HG02642 (cell line): Measurements from ENCODE around the gene KRT32.

Experiments used
- ATAC-seq: cut with Tn5 transposase; IDR thresholded peaks from one replicate; pipeline ENCODE4 v1.9.1; 2021; ENCODE audit warnings: mild to moderate bottlenecking; ENCODE audit not compliant: unreplicated experiment, poor library complexity

KRT32 gene

DNA sequence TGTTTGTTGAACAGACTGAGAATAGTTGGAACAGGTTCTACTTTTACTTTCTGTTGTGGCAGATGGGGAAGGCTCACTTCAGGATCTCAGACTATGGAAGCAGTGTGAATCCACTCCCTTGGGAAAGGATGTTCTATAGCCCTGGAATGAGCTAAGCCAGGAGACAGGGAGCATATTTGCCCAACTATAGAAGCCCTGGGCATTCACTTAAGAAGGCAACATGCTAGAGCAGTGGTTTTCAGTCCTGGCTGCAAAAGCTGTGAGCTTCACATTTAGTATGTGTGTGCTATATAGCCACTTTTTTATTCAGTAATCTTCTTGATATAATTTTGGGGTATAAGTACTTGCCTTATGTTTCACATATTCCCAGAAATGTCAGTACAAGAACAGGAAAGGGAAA lies 1.2 kb upstream of the KRT32 start:
- no peak for ATAC-seq

DNA sequence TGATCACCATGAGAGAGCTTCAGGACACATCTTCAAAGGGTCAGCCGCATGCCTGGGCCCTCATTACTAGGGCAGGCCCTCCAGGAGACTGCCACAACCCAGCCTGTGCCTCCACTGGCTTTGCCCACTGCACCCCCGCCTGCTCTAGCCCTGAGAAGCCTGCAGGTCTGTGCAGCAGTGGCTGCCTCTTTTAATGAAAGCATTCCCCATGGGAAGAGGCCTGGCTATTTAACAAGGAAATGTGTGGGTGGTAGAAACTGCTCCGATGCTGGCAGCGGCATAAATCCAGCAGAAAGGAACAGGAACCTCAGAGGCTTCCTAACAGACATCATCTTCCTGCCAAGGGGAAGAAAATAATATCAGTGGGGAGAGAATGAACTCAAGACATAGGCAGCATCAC lies 375 bp upstream of the KRT32 start:
- ATAC-seq, result no peak

- ATAC-seq, result no peak
These were observed 2.5 kb downstream of the KRT32 start for GRCh38 chr17:41464682-41465081.

GRCh38 chr17:41464173-41464572 lies 3.0 kb downstream of the KRT32 start:
- no peak for ATAC-seq

GRCh38 chr17:41463746-41464145 lies 3.4 kb downstream of the KRT32 start:
- no peak for ATAC-seq

DNA sequence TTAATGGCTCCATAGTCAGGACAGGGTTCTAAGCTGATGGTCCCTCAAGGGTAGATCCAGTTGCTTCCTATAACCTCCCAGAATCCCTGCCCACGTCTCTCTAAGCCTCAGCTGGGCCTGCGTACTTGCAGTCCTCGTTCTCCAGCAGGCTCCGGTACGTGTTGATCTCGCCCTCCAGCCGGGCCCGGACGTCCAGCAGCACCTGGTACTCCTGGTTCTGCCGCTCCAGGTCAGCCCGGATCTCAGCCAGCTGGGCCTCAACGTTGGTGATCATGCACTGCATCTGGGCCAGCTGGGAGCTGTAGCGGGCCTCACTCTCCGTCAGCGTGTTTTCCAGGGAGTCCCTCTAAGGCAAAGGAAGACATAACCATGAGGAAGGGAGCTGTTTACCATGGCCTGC lies 4.5 kb downstream of the KRT32 start:
- no peak for ATAC-seq

- ATAC-seq, result no peak
These were observed 9.5 kb downstream of the KRT32 start for GRCh38 chr17:41457676-41458075.

DNA sequence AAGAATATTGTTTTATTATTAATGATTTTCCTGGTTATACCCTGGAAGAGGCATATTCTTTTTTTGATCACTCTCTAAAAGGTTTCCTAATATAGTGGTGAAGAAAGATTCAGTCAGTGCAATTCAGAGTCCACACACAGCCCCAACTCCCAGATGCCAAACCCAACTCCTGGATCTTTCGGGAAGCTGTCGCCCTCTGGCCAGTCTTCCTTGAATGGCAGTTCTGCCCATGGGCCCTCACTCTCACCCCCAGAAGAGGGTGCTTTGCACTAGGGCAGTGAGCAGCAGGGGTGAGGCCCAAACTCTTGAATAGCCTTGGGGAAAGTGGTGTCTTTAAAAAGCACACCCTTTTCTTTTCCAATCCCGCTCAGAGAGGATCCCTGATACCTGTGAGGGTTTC lies 11.0 kb downstream of the KRT32 start:
- no peak for ATAC-seq

DNA sequence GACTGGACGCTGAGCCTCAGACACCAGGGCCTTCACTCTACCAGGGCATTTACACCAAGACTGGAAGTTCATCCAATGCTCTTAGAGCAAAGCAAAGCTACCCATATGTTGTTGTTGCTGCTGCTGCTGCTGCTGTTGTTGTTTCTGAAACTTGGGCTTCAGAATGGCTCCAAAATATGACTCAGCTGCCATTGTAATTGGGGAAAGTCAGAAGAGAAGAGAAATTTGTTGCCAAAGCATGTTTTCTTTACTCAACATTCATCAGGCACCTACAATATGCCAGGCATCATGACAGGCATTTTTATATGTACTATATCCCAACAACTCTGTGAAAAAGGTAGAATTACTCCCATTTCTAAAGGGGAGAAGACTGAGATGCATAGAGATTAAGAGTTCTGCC lies 11.9 kb downstream of the KRT32 start:
- ATAC-seq, result no peak

DNA sequence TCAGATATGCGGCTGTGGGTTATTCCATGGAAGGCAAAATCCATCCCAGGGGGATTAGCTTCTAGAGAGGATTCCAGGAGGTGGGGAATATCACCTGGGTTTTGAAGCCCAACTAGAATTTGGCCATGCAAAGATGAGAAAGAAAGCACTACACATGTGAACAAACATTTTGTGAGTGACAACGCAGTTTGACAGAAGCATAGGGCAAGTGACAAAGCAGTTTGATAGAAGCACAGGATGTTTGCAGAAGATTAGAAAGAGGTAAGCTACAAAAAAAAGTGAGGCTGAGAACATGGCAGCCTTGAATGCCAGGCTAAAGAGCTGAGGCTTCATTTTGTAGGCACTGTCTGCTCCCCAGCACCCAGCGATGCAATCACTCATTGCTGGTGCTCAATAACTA lies 14.1 kb downstream of the KRT32 start:
- no peak for ATAC-seq

- ATAC-seq, result no peak
These were observed 14.9 kb downstream of the KRT32 start for GRCh38 chr17:41452281-41452680.

GRCh38 chr17:41451154-41451728 lies 15.9 kb downstream of the KRT32 start:
- ATAC-seq, result no peak

GRCh38 chr17:41449008-41449407 lies 18.2 kb downstream of the KRT32 start:
- ATAC-seq, result no peak

GRCh38 chr17:41448506-41448905 lies 18.7 kb downstream of the KRT32 start:
- ATAC-seq, result no peak

DNA sequence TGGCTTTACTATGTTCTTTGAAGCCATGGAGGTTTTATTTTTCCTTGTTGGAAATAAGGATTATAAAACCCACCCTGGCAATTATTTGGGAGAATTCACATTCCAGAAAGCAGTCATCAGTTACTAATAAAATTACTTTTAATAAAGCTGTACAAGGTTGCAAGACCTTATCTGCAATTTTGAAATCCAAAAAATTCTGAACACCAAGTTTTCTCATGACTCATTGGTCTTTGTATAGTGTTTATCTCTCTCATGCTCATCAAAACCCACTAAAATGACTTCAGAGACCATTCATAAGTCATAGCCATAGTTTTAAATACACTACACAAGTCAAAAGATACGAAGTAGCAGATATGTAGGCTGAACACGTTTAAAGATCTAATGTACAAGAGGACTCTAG lies 20.4 kb downstream of the KRT32 start:
- no peak for ATAC-seq

DNA sequence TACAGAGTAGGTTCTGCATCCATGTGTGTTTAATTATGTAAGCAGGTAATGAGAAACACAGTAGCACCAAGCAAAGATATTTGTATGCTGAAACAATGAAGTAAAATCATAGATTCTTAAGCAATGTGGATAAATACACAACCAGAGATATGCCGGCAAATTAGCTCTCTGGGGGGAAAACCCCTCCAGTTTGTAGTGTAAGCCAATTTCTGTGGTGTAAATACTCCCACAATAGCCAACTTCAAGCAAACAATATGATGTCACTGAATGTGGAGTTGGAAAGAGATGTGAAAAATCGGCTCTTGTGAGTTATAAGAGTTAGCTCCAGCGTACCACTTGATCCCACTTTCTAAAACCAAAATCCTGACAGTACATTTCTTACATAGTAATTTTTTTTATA lies 22.5 kb downstream of the KRT32 start:
- no peak for ATAC-seq

DNA sequence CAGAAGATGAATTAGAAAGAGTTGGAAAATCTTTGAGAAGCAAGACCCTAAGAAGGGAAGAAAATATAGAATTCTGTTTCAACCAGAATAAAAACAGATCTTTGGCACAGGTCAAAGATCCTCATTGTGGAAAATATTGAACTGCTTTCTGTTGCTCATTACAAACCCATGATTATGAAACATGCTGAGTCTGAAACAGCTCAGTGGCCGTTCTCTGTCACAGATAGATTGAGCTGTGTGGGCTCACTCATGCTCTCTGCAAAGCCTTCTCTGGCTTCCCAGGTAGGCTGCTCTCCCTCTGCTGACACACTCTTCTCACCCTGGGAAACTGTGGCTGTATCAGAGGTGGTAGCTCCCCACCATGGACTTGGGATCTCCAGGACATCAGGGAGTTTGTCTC lies 23.0 kb downstream of the KRT32 start:
- ATAC-seq, result no peak

- ATAC-seq, result no peak
These were observed 24.4 kb downstream of the KRT32 start for GRCh38 chr17:41442739-41443138.

GRCh38 chr17:41440531-41441033 lies 26.6 kb downstream of the KRT32 start, which contains the start of gene KRT38:
Gene KRT38 (minus strand): TSS chr17:41440983. CDS start chr17:41440921, 62 bp downstream.
- ATAC-seq, result no peak

DNA sequence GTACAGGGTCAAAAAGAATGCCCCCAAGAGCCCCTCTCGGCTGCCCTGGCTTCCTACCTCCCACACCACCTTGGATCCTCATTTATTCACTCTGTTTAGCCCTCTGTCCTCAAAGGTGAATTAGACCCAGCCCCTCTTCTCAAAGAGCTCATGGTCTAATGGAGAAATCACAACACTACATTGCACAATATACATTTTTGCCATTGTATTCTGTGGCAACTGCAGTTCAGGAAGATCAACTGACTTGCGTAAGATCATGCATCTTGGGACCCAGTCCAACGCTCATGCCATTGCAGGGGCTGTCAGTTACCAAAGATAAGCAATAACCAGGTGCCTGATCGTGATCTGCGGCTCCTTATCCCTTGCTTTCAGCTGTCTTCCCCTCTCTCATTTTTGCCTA lies 27.8 kb downstream of the KRT32 start:
- no peak for ATAC-seq

DNA sequence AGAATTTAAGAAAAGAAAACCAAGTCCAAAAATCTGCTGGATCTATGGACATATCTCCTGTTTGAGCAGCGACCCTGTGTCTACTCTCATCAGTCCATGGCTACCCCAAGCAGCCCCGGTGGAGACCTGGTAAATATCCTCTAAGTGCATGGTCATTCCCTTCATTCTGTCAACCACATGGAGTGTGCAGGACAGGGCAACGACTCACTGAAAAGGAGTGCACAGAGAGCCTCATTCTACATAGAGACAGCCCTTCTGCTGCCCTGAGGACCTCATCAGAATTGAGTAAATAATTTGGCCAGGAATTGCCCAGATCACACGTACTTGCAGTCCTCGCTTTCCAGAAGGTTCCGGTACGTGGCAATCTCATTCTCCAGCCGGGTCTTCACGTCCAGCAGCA lies 29.4 kb downstream of the KRT32 start:
- ATAC-seq, result no peak

GRCh38 chr17:41437254-41437653 lies 29.9 kb downstream of the KRT32 start:
- ATAC-seq, result no peak

GRCh38 chr17:41434415-41434814 lies 32.8 kb downstream of the KRT32 start:
- no peak for ATAC-seq
